AG04449 (cell line): ENCODE data around the gene NKD2.

Experiments used
- CTCF ChIA-PET: fragments of 350-600 bp; formaldehyde crosslinking; extraction: SDS; loops from one replicate; lab custom pipeline; 2021; ENCODE audit warnings: antibody characterized with exemption; lab: Yijun Ruan, JAX
- POLR2A ChIA-PET: fragments of 400-600, 350-600 bp; formaldehyde crosslinking; extraction: SDS; loops from one replicate; lab custom pipeline; 2020; ENCODE audit warnings: antibody characterized with exemption, inconsistent platforms; lab: Yijun Ruan, JAX
- DNase-seq: peaks from one replicate; pipeline ENCODE4 v3.0.0-alpha.2; 2010; ENCODE audit warnings: low read depth, low spot score
- H3K4me3 ChIP-seq: 2 replicates; pipeline ENCODE4 v1.5.1; 2011; ENCODE audit warnings: low read depth, mild to moderate bottlenecking, control low read depth, low read length
- CTCF ChIP-seq: IDR thresholded peaks from one replicate; pipeline ENCODE4 v1.5.1; 2011; ENCODE audit warnings: mild to moderate bottlenecking, moderate library complexity, low read length, control low read depth, inconsistent platforms; ENCODE audit not compliant: insufficient read depth; ENCODE audit errors: missing control alignments

The NKD2 gene

GRCh38 chr5:1038417-1039209, 30.0 kb downstream of the NKD2 start:
- DNase-seq, result no peak
- ChIA-PET CTCF (no interaction called here), POLR2A (no interaction called here)
- no peak for TF ChIP-seq CTCF
- H3K4me3 ChIP-seq, result no peak overlapping the region

GRCh38 chr5:1039210-1039548, 30.6 kb downstream of the NKD2 start:
- TF ChIP-seq CTCF, result no peak
- ChIA-PET POLR2A (no interaction called here), CTCF (no interaction called here)
- no peak for DNase-seq
- H3K4me3 ChIP-seq, result no peak overlapping the region

GRCh38 chr5:1039706-1040260, 31.2 kb downstream of the NKD2 start:
- no peak for DNase-seq
- ChIA-PET CTCF (no interaction called here), POLR2A (no interaction called here)
- no peak overlapping the region for H3K4me3 ChIP-seq
- no peak for TF ChIP-seq CTCF

- ChIA-PET CTCF (no interaction called here), POLR2A (no interaction called here)
- TF ChIP-seq CTCF, result no peak
- H3K4me3 ChIP-seq, result no peak overlapping the region
- DNase-seq, result no peak
Observed at GRCh38 chr5:1040571-1040970, 32.0 kb downstream of the NKD2 start.

GRCh38 chr5:1041225-1042143, 32.9 kb downstream of the NKD2 start:
- POLR2A ChIA-PET, result no interaction called here

More at GRCh38 chr5:1041225-1042143, 32.9 kb downstream of the NKD2 start:
- no peak overlapping the region for H3K4me3 ChIP-seq
- no peak for TF ChIP-seq CTCF
- CTCF ChIA-PET, result no interaction called here
- DNase-seq, result no peak
